HG03342 (cell line): ENCODE results near the gene GSG1L.

Source experiments
- ATAC-seq: cut with Tn5 transposase; IDR thresholded peaks from one replicate; pipeline ENCODE4 v1.9.1; 2021; ENCODE audit warnings: mild to moderate bottlenecking, moderate library complexity; ENCODE audit not compliant: unreplicated experiment

GSG1L gene

GRCh38 chr16:28063591-28064061 is at the start of gene GSG1L:
TSS of gene GSG1L (minus strand) at chr16:28063714. CDS start at chr16:28063424, 290 bp downstream.
- ATAC-seq = no peak

GRCh38 chr16:28112908-28113307 is 49.4 kb upstream of the GSG1L start:
- no peak for ATAC-seq

DNA sequence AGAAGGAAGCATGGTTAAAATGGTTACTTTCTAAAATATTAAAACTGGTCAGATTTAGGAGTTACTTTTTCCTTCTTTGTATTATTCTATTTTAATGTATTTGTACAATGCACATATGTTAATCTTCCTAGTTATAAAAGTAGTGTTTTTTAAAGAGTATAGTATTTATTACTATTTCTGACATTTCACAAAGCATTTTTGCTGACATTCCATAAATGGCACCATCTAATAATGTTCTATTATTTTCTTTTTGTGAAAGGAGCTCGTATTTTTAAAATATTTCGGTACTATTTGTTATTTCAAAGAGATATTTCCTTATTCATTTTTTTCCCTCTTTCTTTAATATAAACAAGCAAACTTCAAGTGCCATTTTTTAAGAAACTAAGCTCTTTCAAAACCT is 47.5 kb upstream of the GSG1L start:
- ATAC-seq = no peak

GRCh38 chr16:28110479-28110878 is 47.0 kb upstream of the GSG1L start:
- no peak for ATAC-seq

DNA sequence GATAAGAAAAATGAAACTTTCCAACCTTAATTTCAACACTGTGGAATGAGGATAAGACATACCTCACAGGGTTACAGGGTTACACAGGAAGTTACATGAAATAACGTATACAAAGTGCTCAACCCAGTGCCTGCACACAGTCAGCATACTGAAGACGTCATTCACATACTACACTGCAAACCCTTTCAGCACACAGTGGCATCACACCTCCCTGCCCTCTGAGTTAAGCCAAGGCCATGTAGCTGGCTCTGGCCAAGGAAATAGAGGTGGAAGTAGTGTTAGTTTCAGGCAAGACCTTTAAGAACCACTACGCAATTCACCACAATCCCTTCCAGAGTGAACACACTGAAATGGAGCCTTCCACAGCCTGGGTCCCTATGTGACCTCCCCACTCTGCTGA is 46.6 kb upstream of the GSG1L start:
- no peak for ATAC-seq

- ATAC-seq = no peak
Measured at GRCh38 chr16:28108590-28109247, 45.2 kb upstream of the GSG1L start.

- no peak for ATAC-seq
Measured at GRCh38 chr16:28107232-28107631, 43.7 kb upstream of the GSG1L start.

DNA sequence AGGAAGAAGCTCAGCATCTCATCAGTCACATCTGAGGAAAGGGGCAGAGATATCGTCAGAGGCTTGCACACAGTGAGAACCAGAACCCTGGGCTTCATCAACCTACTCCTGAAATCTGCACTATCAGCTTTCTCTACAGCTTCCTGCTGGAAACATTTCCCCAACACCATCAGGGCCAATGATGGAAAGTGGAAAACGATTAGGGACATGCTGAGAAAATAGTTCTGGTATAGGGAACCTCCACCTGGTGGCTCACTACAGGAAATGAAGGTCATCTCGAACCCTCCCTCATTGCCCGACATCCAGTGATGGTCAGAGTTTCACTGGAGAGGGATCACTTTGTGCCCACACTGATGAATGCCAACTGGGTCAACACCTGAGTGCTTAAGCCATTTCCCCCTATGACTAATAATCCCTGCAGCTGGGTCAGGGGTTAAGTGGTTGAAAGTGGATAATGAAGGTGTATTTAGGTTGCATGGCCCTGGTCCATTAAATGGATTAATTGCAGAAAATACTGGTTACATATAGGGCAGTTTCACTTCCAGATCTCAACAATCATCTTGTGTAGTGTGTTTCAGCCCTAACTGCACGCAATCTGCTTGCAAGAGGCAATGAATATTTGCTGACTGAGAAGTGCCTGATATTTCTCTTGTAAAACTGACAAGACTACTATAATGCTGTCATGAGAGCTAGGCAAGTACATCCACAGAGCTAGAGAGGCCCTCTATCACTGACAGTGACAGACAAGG is 43.1 kb upstream of the GSG1L start:
- ATAC-seq = no peak

DNA sequence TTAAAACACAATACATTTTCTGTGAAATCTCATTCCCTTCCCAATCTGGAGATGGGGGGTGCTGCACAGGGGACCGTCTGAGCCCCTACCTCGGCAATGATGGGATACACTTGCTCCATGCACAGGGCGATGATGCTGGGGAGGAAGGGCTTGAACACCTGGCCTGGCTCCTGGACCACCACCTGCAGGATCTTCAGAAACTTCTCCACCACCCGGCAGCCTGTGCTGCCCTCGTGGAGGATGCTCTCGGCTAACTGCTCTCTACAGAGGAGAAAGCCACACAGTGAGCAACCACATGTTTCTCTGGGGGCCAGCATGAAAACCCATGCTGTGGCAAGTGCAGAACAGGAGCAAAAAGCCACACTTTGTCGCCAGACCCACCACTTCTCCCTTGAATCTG is 42.4 kb upstream of the GSG1L start:
- ATAC-seq = no peak

DNA sequence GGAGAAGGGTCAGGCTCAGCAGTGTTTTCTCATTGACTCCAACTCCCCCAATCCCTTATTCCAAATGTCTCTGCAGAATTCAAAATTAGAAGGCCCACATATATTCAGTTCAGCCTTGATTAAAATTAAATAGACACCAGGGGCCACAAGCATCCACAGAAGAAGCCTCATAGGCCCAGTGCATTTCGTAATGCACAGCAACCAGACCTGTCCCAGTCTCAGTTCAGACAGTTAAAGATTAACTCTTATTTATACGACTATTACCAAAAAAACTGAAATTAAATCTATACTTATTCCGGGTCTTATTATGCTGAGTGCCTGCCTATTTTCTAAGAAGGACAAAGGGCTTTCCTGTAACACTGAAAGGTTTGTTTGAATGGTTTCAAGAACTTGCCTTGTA is 41.8 kb upstream of the GSG1L start:
- ATAC-seq = no peak

- ATAC-seq = no peak
Measured at GRCh38 chr16:28104404-28104803, 40.9 kb upstream of the GSG1L start.

DNA sequence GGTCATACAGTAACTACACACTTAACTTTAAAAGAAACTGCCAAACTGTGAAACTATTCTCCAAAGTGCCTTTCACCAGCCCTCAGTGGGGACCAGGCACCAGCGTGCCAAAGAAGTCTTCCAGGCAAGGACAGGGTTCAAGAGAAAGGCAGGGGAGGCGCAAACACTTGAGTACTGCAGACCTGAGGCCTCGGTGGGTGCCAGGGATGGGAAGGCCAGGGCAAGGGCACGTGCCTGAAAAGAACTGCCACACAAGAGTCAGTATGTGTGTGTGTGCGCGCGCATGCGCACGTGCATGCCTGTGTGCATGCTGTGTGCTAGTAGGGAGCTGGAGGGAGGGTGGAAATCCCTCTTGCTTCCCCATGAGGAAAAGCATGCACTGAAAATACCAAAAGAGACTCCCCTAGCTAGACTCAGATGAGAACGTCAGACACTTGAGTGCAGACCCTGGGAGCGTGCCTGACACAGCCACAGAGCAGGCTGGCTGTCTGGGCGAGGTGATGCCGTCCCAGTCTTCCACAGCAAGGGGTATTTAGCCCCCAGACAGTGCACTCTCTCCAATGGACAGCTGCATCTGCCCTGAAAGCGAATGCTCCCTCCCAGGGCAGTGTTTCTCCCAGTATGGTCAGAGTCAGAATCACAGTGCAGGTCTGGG is 40.1 kb upstream of the GSG1L start:
- ATAC-seq = no peak

DNA sequence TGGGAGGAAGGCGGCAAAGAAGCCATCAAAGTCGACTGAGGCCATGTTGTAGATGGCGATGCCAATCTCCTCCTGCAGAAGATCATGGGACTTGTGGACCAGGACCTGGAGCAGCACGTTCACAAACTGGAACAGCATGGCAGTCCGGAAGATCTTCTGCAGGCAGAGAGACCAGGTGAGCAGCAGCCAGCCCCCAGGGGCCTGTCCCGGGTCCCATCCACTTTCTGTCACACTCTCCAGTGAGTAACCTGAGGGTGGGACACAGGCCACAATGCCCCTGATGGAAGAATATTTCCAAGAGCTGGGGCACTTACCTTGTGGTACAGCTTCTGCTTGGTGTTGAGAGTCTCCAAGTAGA is 38.0 kb upstream of the GSG1L start:
- no peak for ATAC-seq

DNA sequence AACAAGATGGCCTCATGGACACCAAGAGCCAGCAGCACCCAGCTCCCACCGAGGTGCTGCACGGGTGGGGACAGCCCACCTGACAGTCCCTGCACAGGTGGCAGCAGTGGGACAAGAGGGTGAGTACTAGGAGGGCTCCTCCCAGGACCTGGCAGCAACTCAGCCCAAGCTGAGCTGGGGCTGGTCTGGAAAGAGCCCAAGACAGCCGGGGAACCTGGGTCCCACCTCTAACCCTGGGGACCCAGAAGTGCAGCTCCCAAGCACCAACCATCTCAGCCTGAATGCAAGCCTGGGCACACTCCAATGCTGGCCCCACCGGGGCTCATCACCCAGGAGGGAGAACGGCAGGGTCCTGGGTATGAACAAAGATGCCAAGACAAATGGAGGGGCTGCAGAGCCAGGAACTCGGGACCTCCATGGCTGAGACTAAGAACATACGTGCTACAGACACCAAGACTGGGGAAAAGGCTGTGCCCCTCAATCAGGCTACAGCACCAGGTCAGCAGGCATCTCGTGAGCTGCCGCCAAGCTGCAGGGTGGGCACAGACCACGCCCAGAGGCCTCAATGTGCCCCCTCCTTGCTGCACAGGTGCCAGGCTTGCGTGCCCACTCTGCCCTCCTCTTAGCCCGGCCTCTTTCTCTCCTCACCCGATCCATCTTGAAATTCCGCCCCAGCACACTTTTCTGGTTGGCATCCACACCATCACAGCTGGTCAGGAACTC is 37.5 kb upstream of the GSG1L start:
- no peak for ATAC-seq

- ATAC-seq = no peak
Measured at GRCh38 chr16:28098959-28099945, 35.7 kb upstream of the GSG1L start.

GRCh38 chr16:28098171-28098958 is 34.9 kb upstream of the GSG1L start:
- ATAC-seq = no peak

DNA sequence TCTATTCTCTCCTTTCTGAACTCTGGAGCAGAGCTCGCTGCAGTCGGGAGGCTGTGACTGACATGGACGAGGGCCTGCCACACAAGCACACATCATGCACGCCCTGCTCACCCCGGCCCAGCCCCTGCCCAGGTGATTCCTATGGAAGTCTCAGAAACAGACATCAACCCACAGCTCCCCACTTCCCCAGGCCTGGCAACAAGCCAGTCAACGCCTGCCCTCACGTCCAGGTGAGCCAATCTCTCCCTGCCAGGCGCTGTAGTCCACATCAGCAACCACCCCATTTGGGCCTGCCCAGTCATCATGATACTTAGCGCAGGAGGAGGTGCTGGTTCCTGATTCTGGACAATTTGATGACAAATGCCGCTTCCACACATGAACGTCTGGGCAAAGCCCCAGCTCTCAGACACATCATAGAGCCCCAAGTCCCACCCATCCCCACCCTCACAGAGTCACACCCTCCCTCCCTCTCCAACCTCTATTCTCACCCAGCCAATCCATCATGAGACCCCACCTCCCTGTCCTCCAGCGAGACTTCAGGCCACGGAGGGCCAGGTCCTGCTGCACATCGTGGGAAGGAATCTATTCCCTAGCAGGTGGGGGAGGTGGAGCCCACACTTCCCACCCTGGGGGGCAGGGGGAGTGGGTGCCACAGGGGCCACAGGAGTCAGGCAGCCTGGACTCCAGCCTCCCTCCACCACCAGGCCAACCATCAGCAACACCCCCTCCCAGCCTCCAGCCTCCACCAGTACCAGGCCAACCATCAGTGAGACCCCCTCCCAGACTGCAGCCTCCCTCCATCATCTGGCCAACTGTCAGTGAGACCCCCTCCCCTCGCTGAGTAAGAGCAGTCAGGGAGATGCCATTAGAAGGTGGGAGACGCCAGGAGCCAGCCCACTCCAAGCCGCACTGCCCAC is 33.7 kb upstream of the GSG1L start:
- no peak for ATAC-seq

DNA sequence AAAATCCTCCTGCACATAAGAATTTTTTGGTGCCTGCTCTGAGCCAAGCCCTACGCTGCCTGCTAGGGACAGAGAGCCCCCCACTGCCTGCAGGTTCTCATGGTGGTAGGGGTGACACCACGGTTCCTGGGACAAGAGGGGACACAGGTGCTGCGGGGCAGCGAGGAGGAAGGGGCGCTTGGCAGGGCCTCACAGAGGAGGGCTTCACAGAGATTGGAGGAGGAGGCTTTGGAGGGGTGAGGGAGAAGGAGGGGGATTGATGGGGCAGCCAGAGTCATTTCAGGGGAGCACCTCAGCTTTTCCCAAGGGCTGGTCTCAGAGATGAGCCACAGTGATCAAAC is 29.8 kb upstream of the GSG1L start:
- no peak for ATAC-seq
